Loucy (cell line): ENCODE results near the gene OR52W1.

ENCODE experiments used
- H2AFZ ChIP-seq: fragments of 200-600 bp; sonication (generic); 2 replicates; pipeline ENCODE4 v1.6.0; 2016; ENCODE audit warnings: antibody characterized with exemption, mild to moderate bottlenecking, low read length, moderate library complexity
- H3F3A ChIP-seq: fragments of 200-600 bp; 2 replicates; pipeline ENCODE4 v1.6.0; 2016; ENCODE audit warnings: antibody characterized with exemption, low read depth, mild to moderate bottlenecking
- H3K27me3 ChIP-seq: fragments of 200-600 bp; sonication (generic); 2 replicates; pipeline ENCODE4 v1.6.1; 2014; ENCODE audit warnings: low read length, mild to moderate bottlenecking; ENCODE audit not compliant: insufficient read depth, poor library complexity, severe bottlenecking
- H3K36me3 ChIP-seq: fragments of 200-600 bp; sonication (generic); 2 replicates; pipeline ENCODE4 v1.6.1; 2016; ENCODE audit warnings: low read length; ENCODE audit not compliant: insufficient read depth
- H3K4me1 ChIP-seq: fragments of 200-600 bp; sonication (generic); 2 replicates; pipeline ENCODE4 v1.5.1; 2014; ENCODE audit warnings: low read length, mild to moderate bottlenecking; ENCODE audit not compliant: insufficient read depth, poor library complexity, severe bottlenecking
- H3K4me2 ChIP-seq: fragments of 200-600 bp; sonication (generic); 2 replicates; pipeline ENCODE4 v1.6.0; 2014; ENCODE audit warnings: antibody characterized with exemption, low read length, low read depth, mild to moderate bottlenecking; ENCODE audit not compliant: poor library complexity, severe bottlenecking
- H3K4me3 ChIP-seq: fragments of 200-600 bp; sonication (generic); 2 replicates; pipeline ENCODE4 v1.5.1; 2014; ENCODE audit warnings: low read length, mild to moderate bottlenecking, mixed read lengths; ENCODE audit not compliant: poor library complexity, severe bottlenecking
- H3K79me2 ChIP-seq: fragments of 200-600 bp; sonication (generic); 2 replicates; pipeline ENCODE4 v1.6.1; 2014; ENCODE audit warnings: low read length; ENCODE audit not compliant: insufficient read depth
- H3K9ac ChIP-seq: fragments of 200-600 bp; sonication (generic); 2 replicates; pipeline ENCODE4 v1.6.0; 2014; ENCODE audit warnings: mild to moderate bottlenecking, low read depth, low read length, moderate library complexity; ENCODE audit not compliant: poor library complexity, severe bottlenecking
- H3K9me2 ChIP-seq: fragments of 200-600 bp; sonication (generic); replicated peaks from 2 replicates; pipeline ENCODE4 v1.6.1; 2016; ENCODE audit warnings: low read depth, low read length, mixed read lengths
- H3K9me3 ChIP-seq: fragments of 200-600 bp; sonication (generic); 2 replicates; pipeline ENCODE4 v1.6.1; 2014; ENCODE audit warnings: mild to moderate bottlenecking, antibody characterized with exemption, low read length, low read depth; ENCODE audit not compliant: insufficient read depth
- H4K20me1 ChIP-seq: fragments of 200-600 bp; sonication (generic); 2 replicates; pipeline ENCODE4 v1.6.0; 2014; ENCODE audit warnings: antibody characterized with exemption, low read length, mild to moderate bottlenecking; ENCODE audit not compliant: insufficient read depth, poor library complexity, severe bottlenecking
- CTCF ChIP-seq: fragments of 200-600 bp; sonication (generic); conservative IDR thresholded peaks from 2 replicates; pipeline ENCODE4 v1.5.1; 2014; ENCODE audit warnings: mild to moderate bottlenecking, antibody characterized with exemption, low read length
- EZH2phosphoT487 ChIP-seq: fragments of 200-600 bp; IDR thresholded peaks from 2 replicates; pipeline ENCODE4 v1.6.1; 2018; ENCODE audit warnings: antibody characterized with exemption, mild to moderate bottlenecking, moderate library complexity, borderline replicate concordance

Gene OR52W1

GRCh38 chr11:6219359-6219758 lies 20.3 kb downstream of the OR52W1 start:
- Histone ChIP-seq H3F3A (no peaks in the 10 kb centered on the region), H3K4me3 (no peak overlapping the region), H3K4me1 (no peaks in the 10 kb centered on the region), H2AFZ (no peak overlapping the region), H4K20me1 (no peaks in the 10 kb centered on the region), H3K4me2 (no peak overlapping the region), H3K9me3 (no peaks in the 10 kb centered on the region), H3K27me3 (no peaks in the 10 kb centered on the region), H3K79me2 (no peaks in the 10 kb centered on the region), H3K9me2 (no peaks in the 10 kb centered on the region), H3K36me3 (peaks cover 93% of the 10 kb centered on the region), H3K9ac (no peak overlapping the region)
- TF ChIP-seq CTCF: no peak

GRCh38 chr11:6223854-6224253 lies 24.8 kb downstream of the OR52W1 start:
- Histone ChIP-seq H3K27me3 (no peaks in the 10 kb centered on the region), H3F3A (no peaks in the 10 kb centered on the region), H4K20me1 (no peaks in the 10 kb centered on the region), H2AFZ (no peak overlapping the region), H3K4me2 (no peak overlapping the region), H3K9me3 (no peaks in the 10 kb centered on the region), H3K9me2 (no peaks in the 10 kb centered on the region), H3K79me2 (peaks cover 24% of the 10 kb centered on the region; the same call in 1 of the 2 replicates), H3K4me3 (no peak overlapping the region), H3K36me3 (peaks cover 48% of the 10 kb centered on the region), H3K9ac (no peak overlapping the region), H3K4me1 (peaks cover 17% of the 10 kb centered on the region)
- TF ChIP-seq EZH2phosphoT487 (no peak), CTCF (no peak)

GRCh38 chr11:6224421-6224820 lies 25.4 kb downstream of the OR52W1 start:
- peaks cover 29% of the 10 kb centered on the region for H3K79me2 ChIP-seq
- H3K27me3 ChIP-seq: no peaks in the 10 kb centered on the region
- H3K4me2 ChIP-seq: no peak overlapping the region
- peaks cover 23% of the 10 kb centered on the region for H3K4me1 ChIP-seq
- no peaks in the 10 kb centered on the region for H4K20me1 ChIP-seq
- no peaks in the 10 kb centered on the region for H3K9me2 ChIP-seq
- no peaks in the 10 kb centered on the region for H3K9me3 ChIP-seq
- no peak overlapping the region for H3K9ac ChIP-seq
- TF ChIP-seq CTCF (no peak), EZH2phosphoT487 (no peak)
- peaks cover 42% of the 10 kb centered on the region for H3K36me3 ChIP-seq
- no peaks in the 10 kb centered on the region for H3F3A ChIP-seq
- no peak overlapping the region for H2AFZ ChIP-seq
- H3K4me3 ChIP-seq: no peak overlapping the region
